C4-2B (cell line): ENCODE data around the gene ASMTL.

Experiments used
- H3K27ac ChIP-seq: fragments of 450-650 bp; 2 replicates; pipeline ENCODE4 v1.5.1; 2017
- CTCF ChIP-seq: fragments of 450-650 bp; conservative IDR thresholded peaks from 2 replicates; pipeline ENCODE4 v1.5.1; 2017; ENCODE audit warnings: mild to moderate bottlenecking
- ZFX ChIP-seq: fragments of 450-650 bp; IDR thresholded peaks from 2 replicates; pipeline ENCODE4 v1.6.1; 2017

The ASMTL gene

GRCh38 chrX:1398431-1399340, 54.0 kb downstream of the ASMTL start:
- TF ChIP-seq CTCF (no peak), ZFX (no peak)
- no peak overlapping the region for H3K27ac ChIP-seq

- H3K27ac ChIP-seq = no peak overlapping the region
- TF ChIP-seq CTCF (no peak), ZFX (no peak)
Observed at GRCh38 chrX:1397441-1398270, 55.1 kb downstream of the ASMTL start.

GRCh38 chrX:1397001-1397400, 55.7 kb downstream of the ASMTL start:
- H3K27ac ChIP-seq = no peak overlapping the region
- TF ChIP-seq CTCF = no peak

GRCh38 chrX:1395646-1396216, 57.0 kb downstream of the ASMTL start:
- no peak overlapping the region for H3K27ac ChIP-seq
- TF ChIP-seq ZFX (no peak), CTCF (no peak)

GRCh38 chrX:1394731-1395501, 57.8 kb downstream of the ASMTL start:
- no peak overlapping the region for H3K27ac ChIP-seq
- TF ChIP-seq ZFX = no peak
- no peak for TF ChIP-seq CTCF

GRCh38 chrX:1393871-1394615, 58.7 kb downstream of the ASMTL start:
- peak overlapping the region; percentile 98; the same call in 1 of the 2 replicates for H3K27ac ChIP-seq

More at GRCh38 chrX:1393871-1394615, 58.7 kb downstream of the ASMTL start:
- TF ChIP-seq ZFX (no peak), CTCF (no peak)
